Spleen (tissue), 11 donors: ENCODE results near the gene ZNF775. TPM values are rescaled to one million over a fixed set of nuclear protein-coding genes. Genes with fewer than 3 reads are reported as not detected.

Source experiments
- DNase-seq: peaks from one replicate; pipeline ENCODE4 v3.0.0-alpha.2; 2020
- H3K27ac ChIP-seq, 8 donors: fragments of 200-600 bp; sonication (generic) in 7 of 8; 1 replicate in 4 of 8; 2 replicates in 4 of 8; pipeline versions ENCODE4 v1.5.0 to v1.8.0; 2016 to 2021; ENCODE audit warnings: inconsistent platforms in 4 of 8, mild to moderate bottlenecking in 4 of 8, moderate library complexity in 1 of 8
- H3K27me3 ChIP-seq, 7 donors: fragments of 200-600 bp; sonication (generic) in 6 of 7; replicated peaks in 1 of 7; 1 replicate in 4 of 7; 2 replicates in 3 of 7; pipeline versions ENCODE4 v1.5.0 to v1.8.0; 2016 to 2021; ENCODE audit warnings: inconsistent platforms in 3 of 7, mild to moderate bottlenecking in 1 of 7
- H3K36me3 ChIP-seq, 6 donors: fragments of 200-600 bp; sonication (generic) in 5 of 6; 1 replicate in 4 of 6; 2 replicates in 2 of 6; pipeline versions ENCODE4 v1.5.0 to v1.8.0; 2016 to 2021; ENCODE audit warnings: inconsistent platforms in 2 of 6
- H3K4me1 ChIP-seq, 6 donors: fragments of 200-600 bp; sonication (generic) in 5 of 6; 1 replicate in 3 of 6; 2 replicates in 3 of 6; pipeline versions ENCODE4 v1.5.0 to v1.8.0; 2016 to 2021; ENCODE audit warnings: inconsistent platforms in 3 of 6
- H3K4me3 ChIP-seq, 8 donors: fragments of 200-600 bp; sonication (generic) in 7 of 8; 1 replicate in 4 of 8; 2 replicates in 4 of 8; pipeline versions ENCODE4 v1.5.0 to v1.8.0; 2016 to 2021; ENCODE audit warnings: inconsistent platforms in 4 of 8, mild to moderate bottlenecking in 4 of 8, moderate library complexity in 2 of 8
- H3K9me3 ChIP-seq, 8 donors: fragments of 200-600 bp; sonication (generic) in 7 of 8; 1 replicate in 4 of 8; 2 replicates in 4 of 8; pipeline versions ENCODE4 v1.5.0 to v1.8.0; 2016 to 2021; ENCODE audit warnings: inconsistent platforms in 4 of 8
- CTCF ChIP-seq, 11 experiments: fragments of 200-600 bp in 7 of 11; fragments of 450-650 bp in 4 of 11; sonication (generic) in 4 of 11; IDR thresholded peaks in 8 of 11; conservative IDR thresholded peaks in 3 of 11; 1 replicate in 7 of 11; 2 replicates in 4 of 11; pipeline versions ENCODE4 v1.4.0 to v1.8.0; 2016 to 2021; ENCODE audit warnings: antibody characterized with exemption in 11 of 11, inconsistent platforms in 4 of 11, mild to moderate bottlenecking in 1 of 11
- POLR2A ChIP-seq, 3 donors: fragments of 450-650 bp; IDR thresholded peaks; one replicate each; pipeline ENCODE4 v1.5.1; 2017; ENCODE audit warnings: antibody characterized with exemption in 3 of 3, mild to moderate bottlenecking in 1 of 3
- POLR2AphosphoS5 ChIP-seq, 3 donors: sonication (generic); formaldehyde crosslinking; IDR thresholded peaks; one replicate each; pipeline ENCODE4 v1.5.1; 2017; ENCODE audit warnings: antibody characterized with exemption in 3 of 3
- WGBS, 5 donors: extraction: QIAGEN DNeasy Blood & Tissue Kit in 3 of 5; methylation state at CpG; one replicate each; pipeline versions ENCODE4 v1.1.5 to v1.1.7; 2013 to 2018; 5-methylcytosine and 5-hydroxymethylcytosine counted together
- intact Hi-C: fragments of 100-400 bp; cut with DNase I; formaldehyde crosslinking; loops from one replicate; pipeline ENCODE4 v1.15.0; 2023; ENCODE audit warnings: low total_unique reads
- polyA plus RNA-seq, 3 donors: library from polyadenylated mRNA; stranded (reverse); fragments of 200-250 nt; gene quantifications; one replicate each; pipeline ENCODE4 v1.2.1, GENCODE V29; 2013
- total RNA-seq, 7 donors: library from RNA; depleted of rRNA in 3 of 7; stranded (reverse); fragments of >200 nt in 3 of 7; fragmentation: NEBNext Ultra II Directional in 4 of 7; extraction: Animal tissue kit (Norgen Biotek cat#: 25700) in 4 of 7; gene quantifications; one replicate each; pipeline versions ENCODE4 v1.1.0 to v1.2.1, GENCODE V29; 2016 to 2021
- donor health status: healthy with polysubstance abuse.
- donor health status: DM: no; HTN: no; CAD: no; lungs with moderate emphysema.
- donor health status: DM: no; HTN: no; CAD: no.
- donor health status: Bipolar disorder and iron deficiency.
- donor health status: healthy.
- donor health status: DM: no; HTN: no; CAD: no.
- donor health status: DM: yes; HTN: yes; CAD: no.

ZNF775 gene
- total and polyA plus RNA-seq, 10 donors, result 2.0 to 5.7 (median 4.2) TPM

GRCh38 chr7:150405584-150406311, 26.6 kb downstream of the ZNF775 start:
- intact Hi-C loops, result no loop called here
- peak; percentile 87 for DNase-seq

DNA sequence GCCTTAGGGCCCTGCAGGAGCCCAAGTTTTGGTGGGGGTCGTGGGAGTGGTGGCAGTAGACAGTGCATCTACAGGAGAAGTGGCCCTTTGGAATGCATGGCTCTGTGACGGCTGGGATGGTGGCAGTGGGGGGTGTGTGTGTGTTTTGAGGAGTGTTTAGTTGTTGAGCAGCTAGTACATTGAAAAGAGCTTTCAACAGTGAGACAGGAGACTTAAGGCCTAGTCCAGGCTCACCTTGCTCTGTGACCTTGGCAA, 27.1 kb downstream of the ZNF775 start:
- H3K27me3 ChIP-seq, result no peaks in the 10 kb centered on the region
- H3K36me3 ChIP-seq, result peaks cover 0 to 32% (median 17%) of the 10 kb centered on the region in 6 donors
- WGBS, 5 donors, result 12 to 25% (median 14%) methylated on average over 2 of the region's 2 CpGs
- H3K4me3 ChIP-seq, result peak overlapping the region; percentile 53 to 87 (median 57)
- peak overlapping the region; percentile 94 to 98 (median 96) for H3K27ac ChIP-seq
- DNase-seq, result peak; percentile 77
- no peak for TF ChIP-seq POLR2A (IDR thresholded peaks at IDR 0.05)
- no peak for TF ChIP-seq CTCF (IDR thresholded peaks at IDR 0.05 in 8 of 11, conservative IDR thresholded peaks at IDR 0.05 in 3 of 11)
- no peak for TF ChIP-seq POLR2AphosphoS5 (IDR thresholded peaks at IDR 0.05)
- intact Hi-C loops, result no loop called here
- H3K4me1 ChIP-seq, result peaks cover 22 to 74% (median 41%) of the 10 kb centered on the region in 6 donors
- H3K9me3 ChIP-seq, result no peaks in the 10 kb centered on the region

More at GRCh38 chr7:150405584-150406311, 26.6 kb downstream of the ZNF775 start:
- Histone ChIP-seq H3K4me1 (peaks cover 22 to 75% (median 43%) of the 10 kb centered on the region in 6 donors), H3K36me3 (peaks cover 0 to 27% (median 13%) of the 10 kb centered on the region in 6 donors), H3K4me3 (peak overlapping the region; percentile 53 to 87 (median 57)), H3K9me3 (no peaks in the 10 kb centered on the region), H3K27me3 (no peaks in the 10 kb centered on the region), H3K27ac (peak overlapping the region; percentile 94 to 98 (median 96))
- TF ChIP-seq CTCF (IDR thresholded peaks at IDR 0.05 in 8 of 11, conservative IDR thresholded peaks at IDR 0.05 in 3 of 11), result peak in 1 of 11 experiments; percentile 6
- TF ChIP-seq POLR2AphosphoS5 (IDR thresholded peaks at IDR 0.05), result no peak
- 5 to 12% (median 7%) methylated on average over 34 to 35 of the region's 35 CpGs for WGBS, 5 donors

- no peaks in the 10 kb centered on the region for H3K9me3 ChIP-seq
- peak; percentile 82 for DNase-seq
- 33 to 47% (median 41%) methylated on average over 10 of the region's 10 CpGs for WGBS, 5 donors
- H3K4me1 ChIP-seq, result peaks cover 22 to 68% (median 39%) of the 10 kb centered on the region in 6 donors
- peak overlapping the region; percentile 94 to 98 (median 96) for H3K27ac ChIP-seq
- H3K4me3 ChIP-seq, result peak overlapping the region in 7 of 8 donors; percentile 53 to 87 (median 57)
- peaks cover 0 to 38% (median 18%) of the 10 kb centered on the region in 6 donors for H3K36me3 ChIP-seq
- intact Hi-C loops, result no loop called here
- TF ChIP-seq POLR2AphosphoS5 (IDR thresholded peaks at IDR 0.05), result peak in 1 of 3 donors; percentile 35
- no peak for TF ChIP-seq CTCF (IDR thresholded peaks at IDR 0.05 in 8 of 11, conservative IDR thresholded peaks at IDR 0.05 in 3 of 11)
- no peaks in the 10 kb centered on the region for H3K27me3 ChIP-seq
Measured at GRCh38 chr7:150406567-150407421, 27.7 kb downstream of the ZNF775 start.
